ENCODE measurements around the gene RAB22A. TPM values are rescaled to one million over a fixed set of nuclear protein-coding genes. Genes with fewer than 3 reads are reported as not detected.

Gene RAB22A
- polyA plus RNA-seq, 2 of the 4 experiments (the other 2 are of a cell fraction) = 7.3 to 13.2 TPM

DNA sequence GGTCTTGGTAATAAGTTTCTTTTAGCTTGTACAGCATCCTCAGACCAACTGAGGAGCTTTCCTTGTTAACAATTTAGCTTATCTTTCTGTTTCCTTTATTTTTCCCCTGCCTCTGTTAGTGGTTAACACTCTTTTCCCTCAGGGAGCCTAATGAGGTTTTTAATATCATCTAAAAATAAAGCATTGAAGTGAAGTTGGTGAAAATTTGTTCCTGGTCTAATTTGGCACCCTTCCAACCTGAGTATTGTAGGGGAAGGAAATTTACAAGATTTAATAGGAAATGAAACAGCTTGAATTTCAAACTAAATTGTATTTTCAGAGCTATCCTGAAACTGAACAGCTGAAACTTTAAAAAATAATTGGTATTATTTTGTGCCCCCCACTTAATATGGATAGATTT lies 51.4 kb downstream of the RAB22A start:
- Histone ChIP-seq H3K4me2 (no peak overlapping the region), H3K27ac (no peak overlapping the region), H3K4me3 (no peak overlapping the region), H3K9me3 (no peaks in the 10 kb centered on the region), H3K4me1 (no peaks in the 10 kb centered on the region)
- ChIA-PET POLR2A (no interaction called here), CTCF (interaction anchor here (0.6 to 3.3 kb wide), 6 partner anchors 9 to 290 kb away, joined by 3 to 10 read pairs (median 4); partner anchors contain the start of gene STX16)
- DNase-seq (ENCODE audit: low read depth in 1 of 2, low spot score in 1 of 2) = no peak
- no peak for ATAC-seq
- no peak for FAIRE-seq
- TF ChIP-seq HOXA7 (CRISPR knock-in tag; IDR thresholded peaks at IDR 0.05) (no peak), RNF2 (IDR thresholded peaks at IDR 0.05; ENCODE audit: borderline replicate concordance, low read depth) (no peak), CHD4 (IDR thresholded peaks at IDR 0.05; ENCODE audit: borderline replicate concordance) (no peak), PHF8 (IDR thresholded peaks at IDR 0.05; ENCODE audit: borderline replicate concordance, low read depth) (no peak), MYC (IDR thresholded peaks at IDR 0.05; ENCODE audit: borderline replicate concordance, low read length) (no peak), BHLHE40 (IDR thresholded peaks at IDR 0.05; ENCODE audit: low read depth, low read length) (no peak), TFCP2L1 (CRISPR knock-in tag; IDR thresholded peaks at IDR 0.05) (no peak), HEYL (CRISPR knock-in tag; IDR thresholded peaks at IDR 0.05) (no peak), KDM1A (IDR thresholded peaks at IDR 0.05; ENCODE audit: low read depth) (no peak), ZNF302 (CRISPR knock-in tag; IDR thresholded peaks at IDR 0.05) (no peak), JUNB (IDR thresholded peaks at IDR 0.05) (no peak), NR3C1 (IDR thresholded peaks at IDR 0.05) (no peak), TP53 (CRISPR knock-in tag; IDR thresholded peaks at IDR 0.05) (no peak), RAD21 (conservative IDR thresholded peaks at IDR 0.05 in 1 of 2, IDR thresholded peaks at IDR 0.05 in 1 of 2) (no peak), CEBPB (IDR thresholded peaks at IDR 0.05) (no peak)
- TF ChIP-seq, protein P1, sequence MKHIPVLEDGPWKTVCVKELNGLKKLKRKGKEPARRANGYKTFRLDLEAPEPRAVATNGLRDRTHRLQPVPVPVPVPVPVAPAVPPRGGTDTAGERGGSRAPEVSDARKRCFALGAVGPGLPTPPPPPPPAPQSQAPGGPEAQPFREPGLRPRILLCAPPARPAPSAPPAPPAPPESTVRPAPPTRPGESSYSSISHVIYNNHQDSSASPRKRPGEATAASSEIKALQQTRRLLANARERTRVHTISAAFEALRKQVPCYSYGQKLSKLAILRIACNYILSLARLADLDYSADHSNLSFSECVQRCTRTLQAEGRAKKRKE (CRISPR knock-in tag; IDR thresholded peaks at IDR 0.05; ENCODE audit: low read depth) = no peak
- TF ChIP-seq, protein P2, sequence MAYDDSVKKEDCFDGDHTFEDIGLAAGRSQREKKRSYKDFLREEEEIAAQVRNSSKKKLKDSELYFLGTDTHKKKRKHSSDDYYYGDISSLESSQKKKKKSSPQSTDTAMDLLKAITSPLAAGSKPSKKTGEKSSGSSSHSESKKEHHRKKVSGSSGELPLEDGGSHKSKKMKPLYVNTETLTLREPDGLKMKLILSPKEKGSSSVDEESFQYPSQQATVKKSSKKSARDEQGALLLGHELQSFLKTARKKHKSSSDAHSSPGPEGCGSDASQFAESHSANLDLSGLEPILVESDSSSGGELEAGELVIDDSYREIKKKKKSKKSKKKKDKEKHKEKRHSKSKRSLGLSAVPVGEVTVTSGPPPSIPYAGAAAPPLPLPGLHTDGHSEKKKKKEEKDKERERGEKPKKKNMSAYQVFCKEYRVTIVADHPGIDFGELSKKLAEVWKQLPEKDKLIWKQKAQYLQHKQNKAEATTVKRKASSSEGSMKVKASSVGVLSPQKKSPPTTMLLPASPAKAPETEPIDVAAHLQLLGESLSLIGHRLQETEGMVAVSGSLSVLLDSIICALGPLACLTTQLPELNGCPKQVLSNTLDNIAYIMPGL (CRISPR knock-in tag; IDR thresholded peaks at IDR 0.05; ENCODE audit: borderline replicate concordance) = no peak
- TF ChIP-seq, protein P3, sequence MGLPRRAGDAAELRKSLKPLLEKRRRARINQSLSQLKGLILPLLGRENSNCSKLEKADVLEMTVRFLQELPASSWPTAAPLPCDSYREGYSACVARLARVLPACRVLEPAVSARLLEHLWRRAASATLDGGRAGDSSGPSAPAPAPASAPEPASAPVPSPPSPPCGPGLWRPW (IDR thresholded peaks at IDR 0.05) = no peak
- TF ChIP-seq, protein P4, sequence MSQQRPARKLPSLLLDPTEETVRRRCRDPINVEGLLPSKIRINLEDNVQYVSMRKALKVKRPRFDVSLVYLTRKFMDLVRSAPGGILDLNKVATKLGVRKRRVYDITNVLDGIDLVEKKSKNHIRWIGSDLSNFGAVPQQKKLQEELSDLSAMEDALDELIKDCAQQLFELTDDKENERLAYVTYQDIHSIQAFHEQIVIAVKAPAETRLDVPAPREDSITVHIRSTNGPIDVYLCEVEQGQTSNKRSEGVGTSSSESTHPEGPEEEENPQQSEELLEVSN (IDR thresholded peaks at IDR 0.05; ENCODE audit: borderline replicate concordance, low read depth) = no peak

DNA sequence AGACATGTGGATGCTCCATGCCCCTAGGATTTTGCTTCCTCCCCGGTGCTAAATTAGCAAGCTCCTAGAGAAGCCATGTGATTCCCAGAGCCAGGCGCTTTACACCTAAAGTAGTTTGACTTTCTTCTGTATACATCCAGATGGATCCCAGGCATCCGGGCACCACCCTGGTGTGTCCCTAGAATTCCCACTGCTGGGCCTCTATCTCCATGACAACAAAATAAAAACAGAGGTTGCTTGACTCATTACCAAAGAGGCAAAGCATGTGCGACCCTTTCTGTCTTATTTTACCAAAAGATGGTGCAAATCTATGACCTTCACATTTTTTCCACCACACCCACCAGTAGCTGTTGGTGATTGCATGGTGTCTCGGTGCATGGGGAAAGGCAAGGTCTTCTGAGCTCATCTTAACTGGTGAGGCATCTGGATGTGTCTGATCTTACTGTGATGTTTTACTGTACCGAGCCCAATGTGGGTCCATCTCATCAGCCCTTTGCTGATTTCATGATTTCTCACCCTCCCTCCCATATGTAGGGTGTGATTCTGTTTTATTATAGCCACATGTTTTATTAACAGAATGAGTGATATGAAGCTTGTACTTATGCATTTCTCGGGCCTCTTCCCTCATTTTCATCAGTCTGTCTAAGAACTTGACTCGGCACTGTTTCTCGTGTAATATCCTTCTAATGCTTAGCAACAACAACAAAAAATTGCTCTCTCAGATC lies 52.1 kb downstream of the RAB22A start:
- Histone ChIP-seq H3K4me1 (no peaks in the 10 kb centered on the region), H3K4me2 (no peak overlapping the region), H3K27ac (no peak overlapping the region), H3K9me3 (no peaks in the 10 kb centered on the region), H3K4me3 (no peak overlapping the region)
- ATAC-seq (no peak; a peak in 1 of 6 replicates), DNase-seq (ENCODE audit: low read depth in 1 of 2, low spot score in 1 of 2) (no peak), FAIRE-seq (no peak)
- CTCF ChIA-PET = interaction anchor here (0.7 to 3.3 kb wide), 6 partner anchors 8 to 290 kb away, joined by 3 to 10 read pairs (median 4); partner anchors contain the start of genes STX16 and VAPB
- 91% methylated on average over 9 of the region's 9 CpGs for WGBS (ENCODE audit: missing lambda C conversion rate)
- POLR2A ChIA-PET = interaction anchor here (1.2 kb wide), 1 partner anchor 27 kb away, joined by 5 read pairs; the partner anchor contains the start of gene VAPB
- TF ChIP-seq NFE2L2 (conservative IDR thresholded peaks at IDR 0.05; ENCODE audit: low read length) (no peak), ZFP36 (IDR thresholded peaks at IDR 0.05; ENCODE audit: borderline replicate concordance, partially characterized antibody) (no peak), RARB (CRISPR knock-in tag; IDR thresholded peaks at IDR 0.05) (no peak), MAFK (IDR thresholded peaks at IDR 0.05; ENCODE audit: partially characterized antibody) (no peak), FOXS1 (CRISPR knock-in tag; IDR thresholded peaks at IDR 0.05) (no peak), CHD4 (IDR thresholded peaks at IDR 0.05; ENCODE audit: borderline replicate concordance) (no peak), HDAC2 (IDR thresholded peaks at IDR 0.05) (no peak), MAZ (IDR thresholded peaks at IDR 0.05; ENCODE audit: borderline replicate concordance, low read depth, low read length) (no peak), EHF (CRISPR knock-in tag; IDR thresholded peaks at IDR 0.05) (no peak), ZC3H11A (IDR thresholded peaks at IDR 0.05) (no peak), FOSB (CRISPR knock-in tag; IDR thresholded peaks at IDR 0.05) (no peak), CHD2 (IDR thresholded peaks at IDR 0.05; ENCODE audit: low read length, partially characterized antibody) (no peak)
- TF ChIP-seq, protein P3 (IDR thresholded peaks at IDR 0.05) = no peak
- TF ChIP-seq, protein P4 (IDR thresholded peaks at IDR 0.05; ENCODE audit: borderline replicate concordance, low read depth) = no peak
- TF ChIP-seq, protein P5, sequence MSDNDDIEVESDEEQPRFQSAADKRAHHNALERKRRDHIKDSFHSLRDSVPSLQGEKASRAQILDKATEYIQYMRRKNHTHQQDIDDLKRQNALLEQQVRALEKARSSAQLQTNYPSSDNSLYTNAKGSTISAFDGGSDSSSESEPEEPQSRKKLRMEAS (IDR thresholded peaks at IDR 0.05) = no peak
- TF ChIP-seq, protein P2 (CRISPR knock-in tag; IDR thresholded peaks at IDR 0.05; ENCODE audit: borderline replicate concordance) = no peak
